Umbilical cord (tissue), 2 donors: Measurements from ENCODE around the gene CAD. TPM values are rescaled to one million over a fixed set of nuclear protein-coding genes. Genes with fewer than 3 reads are reported as not detected.

Experiments used
- DNase-seq: peaks from one replicate; pipeline ENCODE4 v3.0.0-alpha.2; 2015; ENCODE audit warnings: low spot score
- total RNA-seq: library from RNA; depleted of rRNA; stranded (reverse); fragments of >200 nt; gene quantifications from one replicate; pipeline ENCODE4 v1.2.3, GENCODE V29; 2014; ENCODE audit warnings: low replicate concordance; ENCODE audit not compliant: insufficient read depth

Gene CAD
- total RNA-seq, 1 donor from 2014 or later: 45.0 TPM

GRCh38 chr2:27225526-27225925, 8.4 kb downstream of the CAD start:
- no peak for DNase-seq

- DNase-seq: no peak
Measured at GRCh38 chr2:27227501-27227900, 10.3 kb downstream of the CAD start.

DNA sequence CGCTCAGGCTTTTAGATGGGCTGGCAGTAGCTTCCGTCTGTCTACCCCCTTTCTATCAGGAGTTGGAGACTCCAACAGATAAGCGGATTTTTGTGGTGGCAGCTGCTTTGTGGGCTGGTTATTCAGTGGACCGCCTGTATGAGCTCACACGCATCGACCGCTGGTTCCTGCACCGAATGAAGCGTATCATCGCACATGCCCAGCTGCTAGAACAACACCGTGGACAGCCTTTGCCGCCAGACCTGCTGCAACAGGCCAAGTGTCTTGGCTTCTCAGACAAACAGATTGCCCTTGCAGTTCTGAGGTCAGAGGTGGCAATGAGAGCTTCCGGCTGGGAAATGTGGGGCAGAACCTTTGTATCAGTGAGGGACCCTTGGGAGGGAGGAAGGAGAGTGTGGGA, 14.8 kb downstream of the CAD start:
- no peak for DNase-seq

DNA sequence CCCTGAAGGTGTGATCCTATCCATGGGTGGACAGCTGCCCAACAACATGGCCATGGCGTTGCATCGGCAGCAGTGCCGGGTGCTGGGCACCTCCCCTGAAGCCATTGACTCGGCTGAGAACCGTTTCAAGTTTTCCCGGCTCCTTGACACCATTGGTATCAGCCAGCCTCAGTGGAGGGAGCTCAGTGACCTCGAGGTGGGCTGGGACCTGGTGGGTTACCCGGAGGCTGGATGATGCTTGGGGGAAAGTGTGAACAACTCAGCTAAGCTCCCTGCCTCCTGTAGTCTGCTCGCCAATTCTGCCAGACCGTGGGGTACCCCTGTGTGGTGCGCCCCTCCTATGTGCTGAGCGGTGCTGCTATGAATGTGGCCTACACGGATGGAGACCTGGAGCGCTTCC, 16.2 kb downstream of the CAD start:
- no peak for DNase-seq

DNA sequence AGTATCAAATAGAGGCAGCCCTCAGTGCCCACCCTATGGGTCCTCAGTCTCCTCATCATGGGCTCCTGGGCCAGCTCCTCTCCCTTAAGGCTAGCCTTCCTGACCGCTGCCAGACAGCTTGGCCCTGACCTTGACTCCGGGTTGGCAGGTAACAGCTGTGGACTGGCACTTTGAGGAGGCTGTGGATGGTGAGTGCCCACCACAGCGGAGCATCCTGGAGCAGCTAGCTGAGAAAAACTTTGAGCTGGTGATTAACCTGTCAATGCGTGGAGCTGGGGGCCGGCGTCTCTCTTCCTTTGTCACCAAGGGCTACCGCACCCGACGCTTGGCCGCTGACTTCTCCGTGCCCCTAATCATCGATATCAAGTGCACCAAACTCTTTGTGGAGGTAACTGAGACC, 19.0 kb downstream of the CAD start:
- no peak for DNase-seq

DNA sequence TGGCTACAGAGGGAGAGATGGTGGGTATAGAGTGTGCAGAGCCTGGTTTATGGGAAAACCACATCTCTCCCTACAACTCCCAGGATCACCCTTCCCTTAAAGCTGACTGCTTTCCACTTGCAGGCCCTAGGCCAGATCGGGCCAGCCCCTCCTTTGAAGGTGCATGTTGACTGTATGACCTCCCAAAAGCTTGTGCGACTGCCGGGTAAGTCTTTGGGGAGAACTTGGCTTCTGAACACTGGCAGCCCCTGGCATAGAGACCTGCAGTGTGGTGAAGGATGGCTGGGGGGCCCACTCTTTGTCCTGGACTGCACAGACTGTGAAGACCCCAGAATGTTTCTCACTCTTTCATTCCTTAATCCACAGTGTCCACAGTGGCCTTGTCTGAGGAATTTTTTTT, 19.5 kb downstream of the CAD start:
- DNase-seq: no peak

DNA sequence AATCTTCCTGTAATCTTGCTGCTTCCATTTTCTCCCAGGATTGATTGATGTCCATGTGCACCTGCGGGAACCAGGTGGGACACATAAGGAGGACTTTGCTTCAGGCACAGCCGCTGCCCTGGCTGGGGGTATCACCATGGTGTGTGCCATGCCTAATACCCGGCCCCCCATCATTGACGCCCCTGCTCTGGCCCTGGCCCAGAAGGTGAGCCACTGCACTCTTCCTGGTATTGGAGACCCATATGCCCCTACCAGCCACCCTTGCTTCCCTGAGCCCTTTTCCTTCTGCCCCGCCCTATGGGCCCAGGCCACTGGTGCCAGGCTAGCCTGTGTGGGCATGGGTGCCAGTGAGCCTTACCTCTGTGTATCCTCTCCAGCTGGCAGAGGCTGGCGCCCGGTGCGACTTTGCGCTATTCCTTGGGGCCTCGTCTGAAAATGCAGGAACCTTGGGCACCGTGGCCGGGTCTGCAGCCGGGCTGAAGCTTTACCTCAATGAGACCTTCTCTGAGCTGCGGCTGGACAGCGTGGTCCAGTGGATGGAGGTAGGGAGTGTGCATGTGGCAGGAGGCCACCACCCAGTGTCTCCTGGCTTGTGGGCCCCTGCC, 20.3 kb downstream of the CAD start:
- no peak for DNase-seq

DNA sequence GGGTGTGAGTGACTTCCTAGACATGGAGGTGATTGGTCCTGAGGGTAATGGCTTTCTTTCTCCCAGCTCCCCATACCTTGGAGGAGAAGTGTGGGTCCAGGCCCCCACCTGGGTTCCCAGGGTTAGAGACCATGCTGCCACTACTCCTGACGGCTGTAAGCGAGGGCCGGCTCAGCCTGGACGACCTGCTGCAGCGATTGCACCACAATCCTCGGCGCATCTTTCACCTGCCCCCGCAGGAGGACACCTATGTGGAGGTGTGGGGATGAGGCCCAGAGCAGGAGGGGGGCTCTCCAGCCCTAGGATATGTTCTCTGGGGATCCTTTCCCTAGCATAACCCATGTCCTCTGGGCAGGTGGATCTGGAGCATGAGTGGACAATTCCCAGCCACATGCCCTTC, 21.8 kb downstream of the CAD start:
- DNase-seq: no peak

DNA sequence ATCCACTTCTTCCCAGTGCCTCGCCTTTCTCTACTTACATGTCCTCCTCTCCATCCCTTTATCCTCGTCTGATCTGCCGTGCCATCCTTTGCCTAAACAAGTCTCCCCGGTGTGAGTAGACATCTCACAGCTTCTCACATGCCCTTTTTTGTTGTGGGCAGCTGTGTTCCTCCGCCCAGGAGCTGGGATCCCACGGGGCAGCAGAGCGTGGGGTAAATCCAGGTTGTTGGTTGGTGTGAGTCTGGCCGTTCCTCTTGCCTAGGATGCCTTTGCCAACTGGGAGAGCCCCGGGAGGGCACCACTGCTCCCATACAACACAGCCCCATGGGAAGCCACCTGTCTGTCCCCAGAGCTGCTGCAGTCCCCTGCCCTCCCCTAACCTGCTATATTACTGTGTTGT, 23.2 kb downstream of the CAD start:
- no peak for DNase-seq

DNA sequence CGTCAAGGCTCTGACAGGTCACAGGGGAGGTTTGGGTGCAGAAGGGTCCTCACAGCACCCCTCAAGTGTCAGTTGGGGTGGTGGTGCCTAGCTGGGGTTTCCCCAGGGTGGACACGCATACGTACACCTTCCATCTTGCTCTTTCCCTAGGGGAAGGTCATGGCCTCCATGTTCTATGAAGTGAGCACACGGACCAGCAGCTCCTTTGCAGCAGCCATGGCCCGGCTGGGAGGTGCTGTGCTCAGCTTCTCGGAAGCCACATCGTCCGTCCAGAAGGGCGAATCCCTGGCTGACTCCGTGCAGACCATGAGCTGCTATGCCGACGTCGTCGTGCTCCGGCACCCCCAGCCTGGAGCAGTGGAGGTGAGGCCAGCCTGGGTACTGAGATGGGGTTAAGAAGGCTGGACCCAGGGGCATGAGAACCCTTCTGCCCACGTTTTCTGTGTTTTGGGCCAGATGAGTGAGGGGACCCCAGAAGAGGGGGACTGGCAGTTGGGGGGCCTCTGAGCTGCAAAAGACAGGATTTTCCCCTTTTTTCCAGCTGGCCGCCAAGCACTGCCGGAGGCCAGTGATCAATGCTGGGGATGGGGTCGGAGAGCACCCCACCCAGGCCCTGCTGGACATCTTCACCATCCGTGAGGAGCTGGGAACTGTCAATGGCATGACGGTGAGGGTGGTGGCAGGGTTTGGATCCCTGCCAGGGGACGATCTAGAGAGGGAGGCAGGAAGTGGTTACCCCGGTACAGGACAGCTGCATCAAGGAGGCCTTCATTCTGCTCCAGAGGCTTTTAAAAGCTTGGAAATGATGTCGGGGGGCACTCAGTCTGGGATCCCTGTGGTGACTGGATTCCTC, 24.8 kb downstream of the CAD start:
- no peak for DNase-seq

- no peak for DNase-seq
Measured at GRCh38 chr2:27242614-27242951, 25.4 kb downstream of the CAD start.

DNA sequence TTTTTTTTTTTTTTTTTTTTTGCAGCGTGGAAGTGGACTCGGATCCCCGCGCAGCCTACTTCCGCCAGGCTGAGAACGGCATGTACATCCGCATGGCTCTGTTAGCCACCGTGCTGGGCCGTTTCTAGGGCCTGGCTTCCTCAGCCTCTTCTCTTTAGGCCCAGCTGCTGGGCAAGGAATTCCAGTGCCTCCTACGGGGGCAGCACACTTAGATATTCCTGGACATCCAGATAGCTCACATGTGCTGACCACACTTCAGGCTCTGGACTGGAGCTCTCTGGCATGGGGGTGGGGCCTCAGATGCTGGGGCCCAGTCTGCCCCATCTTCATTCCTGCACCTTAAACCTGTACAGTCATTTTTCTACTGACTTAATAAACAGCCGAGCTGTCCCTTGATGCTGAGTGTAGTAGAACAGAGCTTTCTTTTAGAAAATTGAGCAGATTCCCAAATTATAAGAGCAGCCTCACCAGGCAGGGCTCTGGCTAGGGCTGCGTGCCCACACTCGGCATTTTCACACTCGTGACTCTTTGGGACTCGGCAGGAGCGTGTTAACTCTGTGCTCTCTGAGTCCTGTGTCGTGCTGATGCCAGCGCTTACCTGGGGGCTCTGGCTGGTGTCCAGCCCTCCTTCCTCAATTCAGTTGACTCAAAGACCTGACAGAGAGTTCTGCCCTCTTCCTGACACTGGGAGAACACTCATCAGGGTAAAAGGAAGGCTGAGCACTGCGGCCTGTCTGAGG, 26.4 kb downstream of the CAD start:
- no peak for DNase-seq

DNA sequence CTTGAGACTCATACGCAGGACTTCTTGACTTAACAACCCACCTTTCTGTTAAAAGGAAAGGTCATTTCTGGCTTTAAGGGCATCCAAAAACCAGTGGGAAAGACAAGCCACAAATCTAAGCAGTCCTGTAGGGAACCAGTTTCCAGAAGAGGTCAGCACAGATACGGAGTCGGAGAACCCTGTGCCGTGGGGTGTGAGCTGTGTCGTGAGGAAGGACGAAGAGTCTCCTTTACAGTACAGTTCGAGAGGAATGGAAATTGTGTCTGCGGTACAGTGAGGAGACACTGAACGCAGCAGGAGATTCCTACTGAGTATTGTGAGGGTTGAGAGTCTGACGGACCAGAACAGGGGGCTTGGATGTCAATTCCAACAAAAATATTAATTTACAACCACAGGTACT, 27.9 kb downstream of the CAD start:
- no peak for DNase-seq

GRCh38 chr2:27245626-27246025, 28.5 kb downstream of the CAD start:
- DNase-seq: no peak

- DNase-seq: no peak
Measured at GRCh38 chr2:27247893-27248292, 30.7 kb downstream of the CAD start.

GRCh38 chr2:27249159-27249890, 32.2 kb downstream of the CAD start:
- DNase-seq: no peak

DNA sequence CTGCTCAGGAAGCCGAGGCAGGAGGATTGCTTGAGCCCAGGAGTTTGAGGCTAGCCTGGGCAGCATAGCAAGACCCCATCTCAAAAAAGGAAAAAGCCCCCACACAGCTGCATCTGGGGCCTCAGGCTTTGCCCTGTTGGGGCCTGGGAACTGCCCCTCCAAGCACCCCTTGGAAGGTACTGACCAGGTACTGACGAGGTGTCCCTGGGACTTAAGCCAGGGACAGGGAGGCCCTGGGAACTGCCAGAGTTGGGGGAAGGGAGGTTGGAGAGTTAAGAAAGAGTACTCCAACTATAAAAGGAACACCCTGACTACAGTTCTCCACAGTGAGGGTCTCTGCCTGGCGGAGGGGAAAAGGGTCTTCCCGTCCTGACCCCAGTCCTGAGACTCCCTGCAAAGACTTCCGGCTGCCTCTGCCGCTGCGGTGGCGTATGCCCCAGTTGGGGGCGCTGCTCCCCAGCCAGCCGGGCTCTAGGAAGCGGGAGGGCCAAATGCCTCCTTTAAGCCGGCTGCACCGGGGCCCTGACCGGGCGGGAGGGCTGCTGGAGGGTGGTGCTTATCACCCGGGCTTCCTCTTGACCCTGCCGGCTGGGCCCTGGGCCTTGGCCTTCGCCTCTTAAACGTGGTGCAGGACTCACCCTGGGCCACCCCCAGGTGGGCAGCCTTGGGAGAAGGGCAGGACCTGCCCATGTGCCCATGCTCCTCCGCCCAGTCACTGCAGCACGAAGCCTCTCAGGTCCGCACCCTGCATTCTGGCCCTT, 32.9 kb downstream of the CAD start:
- peak; percentile 31 for DNase-seq

- DNase-seq: no peak
Measured at GRCh38 chr2:27250652-27251379, 33.6 kb downstream of the CAD start.

DNA sequence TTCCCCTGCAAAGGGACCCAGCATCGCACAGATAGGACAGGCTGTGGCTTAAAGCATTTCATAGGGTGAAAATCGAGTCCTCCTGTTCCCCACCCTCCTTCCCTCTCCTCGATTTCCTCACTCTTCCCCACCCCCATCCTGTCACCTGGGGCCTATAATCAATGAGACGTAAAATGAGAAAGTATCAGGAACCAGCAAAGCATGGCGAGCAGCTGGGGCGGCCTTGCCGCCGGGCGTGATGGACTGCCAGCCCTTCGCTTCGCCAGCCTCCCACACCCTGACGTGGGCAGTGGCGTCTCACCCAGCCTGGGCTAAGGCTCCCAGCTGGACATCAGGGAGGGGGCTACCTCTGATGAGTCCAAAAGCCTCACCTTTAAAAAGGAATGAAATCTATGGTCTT, 34.6 kb downstream of the CAD start:
- DNase-seq: no peak

DNA sequence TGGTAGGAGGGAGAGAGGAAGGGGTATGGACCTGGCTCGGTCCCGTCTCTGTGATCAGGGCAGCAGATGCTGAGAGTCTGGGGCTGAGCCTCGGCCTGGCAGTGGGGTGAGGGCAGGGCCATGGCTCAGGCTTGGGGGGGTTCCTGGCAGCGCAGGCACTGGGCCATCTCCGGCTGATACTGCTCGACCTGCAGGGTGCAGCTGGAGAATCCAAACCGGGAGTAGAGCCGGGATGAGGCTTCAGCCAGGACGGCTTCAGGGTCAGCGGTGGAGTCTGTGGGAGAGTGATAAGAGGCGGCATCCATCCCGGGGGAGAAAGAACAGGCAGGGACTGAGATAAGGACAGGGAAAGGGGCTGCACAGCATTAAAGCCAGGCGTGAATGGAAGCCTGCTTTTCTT, 38.0 kb downstream of the CAD start:
- peak; percentile 26 for DNase-seq

DNA sequence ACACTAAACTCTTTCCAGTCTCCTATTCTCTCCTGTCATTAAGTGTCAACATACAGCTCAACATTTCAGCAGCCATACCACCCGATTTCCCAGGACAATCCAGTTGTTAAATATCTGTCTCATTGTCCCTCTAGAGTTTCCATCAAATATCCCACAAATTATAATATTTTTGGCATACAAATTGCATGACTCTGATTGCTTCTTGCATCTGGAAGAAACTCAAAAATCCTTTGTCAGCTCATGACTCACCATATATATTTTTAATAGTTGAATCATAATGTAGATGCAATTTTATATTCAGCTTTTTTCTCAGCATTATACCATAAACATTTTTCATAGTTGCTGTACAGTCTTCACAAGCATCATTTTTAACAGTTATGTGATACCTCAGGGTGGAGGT, 38.5 kb downstream of the CAD start:
- peak; percentile 25 for DNase-seq
